NCI-H226 (cell line): ENCODE results near the gene ADAM22.

Experiments
- DNase-seq: peaks from one replicate; pipeline ENCODE4 v3.0.0-alpha.2; 2015

ADAM22 gene

DNA sequence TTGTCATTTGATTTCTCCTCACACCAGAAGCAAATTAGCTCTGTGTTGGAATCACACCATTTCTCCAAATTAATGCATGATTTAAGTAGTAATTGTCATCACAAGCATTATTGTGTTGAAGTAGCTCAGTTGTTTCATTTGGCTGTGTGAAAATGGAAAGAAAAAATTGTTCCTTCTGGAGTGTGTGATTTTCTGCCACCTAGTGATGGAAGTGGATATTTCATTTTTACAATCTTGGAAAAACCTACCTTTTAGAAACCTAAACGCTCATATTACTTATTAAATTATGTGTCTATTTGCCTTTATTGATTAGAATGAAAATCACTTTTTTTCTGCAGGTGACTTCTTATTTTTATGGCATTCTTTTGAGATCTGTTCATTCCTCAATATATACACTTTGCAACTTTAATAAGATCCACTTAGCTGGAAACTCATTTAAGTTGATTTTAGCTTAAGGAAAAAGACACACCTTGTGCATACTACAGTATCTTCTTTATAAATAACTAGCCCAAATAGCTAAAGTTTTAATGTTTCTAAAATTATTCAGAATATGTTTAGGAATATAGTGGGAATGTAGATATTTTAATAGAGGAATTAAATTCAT is 235.8 kb downstream of the ADAM22 start:
- no peak for DNase-seq

DNA sequence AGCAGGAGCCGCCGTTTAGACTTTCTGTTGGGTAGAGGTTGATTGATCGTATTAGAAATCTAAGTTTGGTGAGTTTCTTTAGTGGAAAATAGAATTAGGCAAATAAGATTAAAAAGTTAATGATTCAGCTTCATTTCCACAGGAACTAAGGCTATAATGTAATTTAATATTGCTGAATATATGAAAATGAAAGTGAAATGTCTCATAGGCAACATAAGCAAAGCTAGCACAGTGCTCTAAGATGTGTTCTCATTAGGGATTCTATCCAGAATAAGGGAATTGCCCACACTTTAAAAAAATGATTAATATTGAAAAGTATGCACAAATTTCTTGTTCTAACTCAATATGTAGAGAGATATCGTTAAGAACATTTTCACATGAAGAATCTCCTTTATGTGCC is 238.8 kb downstream of the ADAM22 start:
- no peak for DNase-seq

DNA sequence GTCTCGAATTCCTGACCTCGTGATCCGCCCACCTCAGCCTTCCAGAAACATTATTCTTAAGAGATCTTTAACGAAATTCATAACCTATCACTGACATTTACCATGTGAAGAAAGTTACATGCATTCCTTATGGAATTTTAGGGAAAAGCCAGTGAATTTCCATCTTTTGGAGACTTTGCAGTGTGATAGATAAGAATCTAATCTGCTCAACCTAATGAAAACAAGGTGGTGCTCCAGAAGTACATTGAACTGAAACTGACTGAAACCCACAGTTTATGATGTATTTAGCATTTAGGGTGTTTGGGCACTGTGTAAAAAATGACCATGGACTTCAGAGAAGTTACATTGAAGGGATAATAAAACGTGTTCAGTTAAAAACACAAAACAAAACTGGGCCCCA is 242.1 kb downstream of the ADAM22 start:
- no peak for DNase-seq

GRCh38 chr7:88183051-88183450 is 249.0 kb downstream of the ADAM22 start:
- no peak for DNase-seq

- peak; percentile 7 for DNase-seq
Measured at GRCh38 chr7:88184848-88185304, 250.8 kb downstream of the ADAM22 start.

GRCh38 chr7:88185650-88186049 is 251.6 kb downstream of the ADAM22 start:
- DNase-seq = no peak

- no peak for DNase-seq
Measured at GRCh38 chr7:88191911-88192310, 257.9 kb downstream of the ADAM22 start.

DNA sequence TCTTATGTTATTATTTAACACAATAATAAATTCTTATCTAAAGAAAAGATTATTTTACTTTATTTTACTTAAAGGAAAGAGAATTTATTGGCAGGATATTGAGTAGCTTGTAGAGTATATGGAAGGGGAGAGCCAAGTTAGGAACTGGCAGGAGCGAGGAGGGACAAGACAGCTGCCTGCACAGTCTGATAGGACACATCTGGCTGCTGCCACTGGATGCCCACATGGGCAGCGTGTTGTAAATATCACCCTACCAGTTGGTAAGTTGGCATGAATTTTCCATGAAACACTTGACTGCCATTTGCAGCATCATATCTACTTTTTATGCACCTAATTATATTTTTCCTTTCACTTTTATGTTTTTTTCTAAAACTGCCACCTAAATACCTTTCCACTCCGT is 266.2 kb downstream of the ADAM22 start:
- DNase-seq = no peak

DNA sequence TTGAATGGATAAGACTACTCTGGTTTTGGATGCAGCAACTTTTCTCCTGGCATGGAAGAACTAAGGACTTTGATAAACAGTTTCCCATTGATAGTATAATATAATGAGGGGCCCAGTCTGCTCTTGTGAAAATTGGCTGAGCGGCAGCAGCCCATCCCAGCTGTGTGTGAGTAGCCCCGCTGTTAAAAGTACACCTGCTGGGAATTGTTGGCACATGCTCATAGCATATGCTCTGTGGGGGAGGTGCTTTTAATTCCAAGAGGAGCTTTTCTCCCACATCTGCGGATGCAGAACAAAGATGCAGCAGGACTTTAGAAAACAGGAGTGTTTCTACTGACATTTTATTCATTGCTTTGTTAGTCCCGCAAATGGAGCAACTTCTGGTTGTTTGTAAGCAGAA is 266.7 kb downstream of the ADAM22 start:
- no peak for DNase-seq

DNA sequence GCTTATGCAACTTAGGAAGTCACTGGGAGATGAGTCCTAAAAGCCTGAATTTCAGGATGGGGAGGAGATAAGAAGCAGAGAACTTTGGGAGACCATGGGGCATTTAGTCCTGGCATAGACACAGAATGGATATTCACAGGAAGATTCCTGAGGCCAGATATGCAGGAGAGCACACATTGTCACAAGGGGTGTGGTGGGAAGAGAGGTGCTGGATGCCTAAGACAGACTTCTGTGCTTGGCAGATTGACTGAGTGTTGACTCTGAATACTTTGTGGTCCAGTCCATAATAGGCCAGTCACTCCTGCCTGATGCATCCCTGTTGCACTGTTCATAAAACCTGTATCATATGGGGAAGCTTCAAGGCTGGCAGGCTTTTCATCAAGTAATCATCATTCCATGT is 267.3 kb downstream of the ADAM22 start:
- no peak for DNase-seq

GRCh38 chr7:88202278-88202677 is 268.2 kb downstream of the ADAM22 start:
- DNase-seq = no peak

DNA sequence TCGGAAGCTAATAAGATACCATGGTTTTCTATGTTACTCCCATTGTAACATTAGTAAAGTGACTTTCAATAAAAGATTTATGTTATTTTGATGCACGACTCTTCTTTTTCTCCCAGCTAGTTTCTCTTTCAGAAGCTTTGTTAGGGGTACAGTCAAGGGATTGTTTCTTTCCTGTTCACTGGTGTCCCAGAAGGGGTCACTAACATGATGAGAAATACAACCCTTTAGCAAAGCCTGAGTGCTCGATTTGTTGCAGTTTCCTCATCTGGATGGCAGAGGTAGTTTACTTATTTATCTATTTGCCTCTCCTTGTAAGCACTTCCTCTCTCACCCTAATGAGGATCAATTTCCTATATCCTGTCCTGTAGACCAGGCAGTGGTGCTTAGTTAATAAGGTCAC is 268.7 kb downstream of the ADAM22 start:
- no peak for DNase-seq

- no peak for DNase-seq
Measured at GRCh38 chr7:88203401-88203800, 269.4 kb downstream of the ADAM22 start.

GRCh38 chr7:88204525-88205110 is 270.6 kb downstream of the ADAM22 start:
- DNase-seq = no peak

GRCh38 chr7:88205179-88205578 is 271.1 kb downstream of the ADAM22 start:
- no peak for DNase-seq

- no peak for DNase-seq
Measured at GRCh38 chr7:88206254-88206653, 272.2 kb downstream of the ADAM22 start.

DNA sequence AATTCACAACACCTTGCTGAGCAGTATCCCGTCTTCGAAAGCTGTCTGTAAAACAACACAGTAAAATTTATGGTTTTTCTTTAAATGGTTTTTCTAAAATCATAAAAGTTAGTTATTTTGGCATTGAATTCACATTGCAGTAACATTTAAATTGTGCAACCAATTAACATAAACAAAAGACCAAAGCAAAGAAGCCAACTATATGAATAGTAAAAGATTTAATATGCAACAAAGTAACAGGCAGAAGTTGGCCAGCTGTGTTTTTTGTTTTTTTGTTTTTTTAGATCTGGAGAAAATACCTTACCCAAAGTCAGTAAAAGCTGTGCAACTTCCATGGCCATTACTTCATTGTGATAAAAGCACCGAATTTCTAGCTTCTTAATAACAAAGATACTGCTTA is 274.5 kb downstream of the ADAM22 start:
- no peak for DNase-seq

DNA sequence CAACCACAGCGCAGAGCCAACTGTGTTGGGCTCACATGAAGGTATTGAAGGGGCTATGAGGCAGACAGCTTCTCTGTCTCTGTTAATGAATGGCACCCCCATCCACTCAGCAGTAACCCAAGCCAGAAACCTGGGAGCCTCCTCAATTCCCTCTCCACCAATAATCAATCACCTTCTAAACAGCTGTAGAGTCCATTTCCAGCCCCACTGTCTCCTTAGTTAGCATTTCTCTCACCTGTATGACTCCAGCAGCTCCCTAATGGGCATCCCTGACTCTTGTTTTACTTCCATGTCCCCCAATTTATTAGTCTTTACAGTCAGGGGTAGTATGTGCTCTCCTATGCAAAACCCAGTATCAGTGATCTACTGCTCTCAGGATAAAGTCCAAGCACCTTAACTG is 278.9 kb downstream of the ADAM22 start:
- DNase-seq = no peak

DNA sequence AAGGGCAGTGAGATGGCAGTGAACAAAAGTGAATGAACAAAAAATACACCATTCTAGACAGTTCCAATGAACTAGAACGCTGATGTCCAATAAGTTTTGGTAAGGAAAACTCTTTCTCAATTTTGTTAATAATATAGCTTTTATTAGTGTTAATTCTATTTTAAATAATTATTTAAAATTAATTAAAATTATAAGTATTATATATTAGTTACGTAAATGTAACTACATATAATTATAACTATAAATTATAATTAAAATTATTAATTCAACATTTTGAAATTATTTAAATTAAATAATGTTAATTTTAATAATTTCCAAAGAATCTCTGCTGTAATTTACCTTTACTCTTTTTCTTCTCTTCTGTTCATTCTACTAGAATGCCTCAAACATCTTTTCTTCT is 280.4 kb downstream of the ADAM22 start:
- DNase-seq = no peak

GRCh38 chr7:88215295-88215694 is 281.2 kb downstream of the ADAM22 start:
- no peak for DNase-seq

GRCh38 chr7:88216276-88216675 is 282.2 kb downstream of the ADAM22 start:
- DNase-seq = no peak

GRCh38 chr7:88217675-88218428 is 283.8 kb downstream of the ADAM22 start:
- no peak for DNase-seq

DNA sequence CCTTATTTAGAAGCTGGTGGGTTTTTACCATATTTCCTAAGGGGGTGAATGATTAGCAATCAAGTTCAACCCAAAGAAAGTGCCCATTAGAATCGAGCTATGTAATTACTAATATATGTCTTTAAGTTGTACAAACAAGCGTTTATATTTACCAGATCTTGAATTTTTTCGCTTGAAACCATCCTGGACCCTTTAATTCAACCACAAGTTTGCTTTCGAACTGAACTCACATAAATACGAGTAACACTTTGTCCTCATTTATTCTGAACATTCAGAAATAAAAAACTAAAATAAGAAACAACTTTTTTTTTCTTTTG is 284.3 kb downstream of the ADAM22 start:
- DNase-seq = no peak

DNA sequence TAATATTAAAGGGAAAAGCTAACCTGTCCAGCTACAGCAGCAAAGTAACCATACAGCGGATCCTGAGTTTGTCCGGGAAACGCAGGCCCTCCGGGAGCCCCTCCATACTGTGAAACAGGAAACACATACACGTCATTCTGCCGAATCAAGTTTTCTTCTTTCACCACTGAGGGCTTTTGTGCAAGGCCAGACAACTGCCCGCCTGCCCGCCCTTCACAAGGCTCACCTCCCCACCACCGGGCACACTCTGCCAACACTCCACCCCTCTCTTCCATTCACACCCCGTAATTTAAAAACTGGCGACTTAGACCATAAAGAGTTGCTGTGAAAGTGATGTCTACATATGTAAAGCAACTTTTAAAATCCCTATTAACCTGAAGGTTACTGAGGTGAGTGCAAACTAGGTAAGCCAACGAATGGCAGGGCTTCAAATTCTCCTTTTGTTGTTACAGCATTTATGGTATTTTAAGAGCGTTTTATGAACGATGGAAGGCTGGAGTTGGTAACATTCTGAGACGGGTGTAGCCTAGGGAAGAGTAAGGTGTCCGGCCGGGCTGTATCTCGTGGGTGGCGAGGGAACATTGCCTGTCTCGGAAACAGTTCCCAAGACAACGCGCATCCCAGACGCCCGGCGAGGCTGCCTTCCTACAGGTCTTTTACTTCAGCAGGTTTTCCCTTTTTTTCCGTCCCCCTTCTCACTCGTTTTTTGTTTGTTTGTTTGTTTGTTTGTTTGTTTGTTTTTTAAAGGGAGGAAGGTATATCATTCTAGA is 285.0 kb downstream of the ADAM22 start:
- DNase-seq = peak; percentile 55
